Esophagus squamous epithelium (tissue), 5 donors: ENCODE measurements around the gene BMX. TPM values are rescaled to one million over a fixed set of nuclear protein-coding genes. Genes with fewer than 3 reads are reported as not detected.

ENCODE experiments used
- DNase-seq: peaks from one replicate; lab custom pipeline; 2025; lab: John Stamatoyannopoulos, UW
- H3K27ac ChIP-seq, 4 donors: fragments of 200-600 bp; sonication (generic); one replicate each; pipeline ENCODE4 v1.5.1; 2016 to 2019; ENCODE audit warnings: mild to moderate bottlenecking in 1 of 4
- H3K27me3 ChIP-seq, 4 donors: fragments of 200-600 bp; sonication (generic); 1 replicate in 3 of 4; 2 replicates in 1 of 4; pipeline versions ENCODE4 v1.5.1 to v1.6.0; 2017 to 2021; ENCODE audit warnings: antibody characterized with exemption in 1 of 4
- H3K36me3 ChIP-seq, 3 donors: fragments of 200-600 bp; sonication (generic); one replicate each; pipeline ENCODE4 v1.5.1; 2016 to 2019
- H3K4me1 ChIP-seq, 3 donors: fragments of 200-600 bp; sonication (generic); one replicate each; pipeline ENCODE4 v1.5.1; 2017 to 2019
- H3K4me3 ChIP-seq, 4 donors: fragments of 200-600 bp; sonication (generic); 1 replicate in 3 of 4; 2 replicates in 1 of 4; pipeline ENCODE4 v1.5.1; 2016 to 2019; ENCODE audit warnings: mild to moderate bottlenecking in 2 of 4, moderate library complexity in 1 of 4
- H3K9me3 ChIP-seq, 3 donors: fragments of 200-600 bp; sonication (generic); one replicate each; pipeline ENCODE4 v1.5.1; 2016 to 2019
- POLR2A ChIP-seq, 4 donors: fragments of 450-650 bp; IDR thresholded peaks; one replicate each; pipeline ENCODE4 v1.6.1; 2017; ENCODE audit warnings: antibody characterized with exemption in 4 of 4, mild to moderate bottlenecking in 4 of 4, moderate library complexity in 3 of 4
- WGBS, 2 donors: methylation state at CpG; one replicate each; pipeline ENCODE4 v1.1.5; 2018; 5-methylcytosine and 5-hydroxymethylcytosine counted together
- intact Hi-C: fragments of 100-400 bp; cut with DNase I; formaldehyde crosslinking; loops from one replicate; pipeline ENCODE4 v1.15.0; 2022
- total RNA-seq, 4 donors: library from RNA; depleted of rRNA; stranded (reverse); fragments of >200 nt; gene quantifications; one replicate each; pipeline ENCODE4 v1.1.0, GENCODE V29; 2016
- TF ChIP-seq, protein P1 (sequence below), 6 experiments: fragments of 450-650 bp in 4 of 6; fragments of 200-600 bp in 2 of 6; sonication (generic) in 2 of 6; IDR thresholded peaks; one replicate each; pipeline ENCODE4 v1.5.1; 2016 to 2019; ENCODE audit warnings: antibody characterized with exemption in 6 of 6, mild to moderate bottlenecking in 4 of 6, moderate library complexity in 4 of 6
- donor health status: DM: yes; HTN: yes; CAD: no.

Gene BMX
- total RNA-seq: 1 to 10 TPM in 2 of 4 donors, under 1 TPM in 1, not detected in 1; 0.79 to 2.5 (median 1.2) TPM

DNA sequence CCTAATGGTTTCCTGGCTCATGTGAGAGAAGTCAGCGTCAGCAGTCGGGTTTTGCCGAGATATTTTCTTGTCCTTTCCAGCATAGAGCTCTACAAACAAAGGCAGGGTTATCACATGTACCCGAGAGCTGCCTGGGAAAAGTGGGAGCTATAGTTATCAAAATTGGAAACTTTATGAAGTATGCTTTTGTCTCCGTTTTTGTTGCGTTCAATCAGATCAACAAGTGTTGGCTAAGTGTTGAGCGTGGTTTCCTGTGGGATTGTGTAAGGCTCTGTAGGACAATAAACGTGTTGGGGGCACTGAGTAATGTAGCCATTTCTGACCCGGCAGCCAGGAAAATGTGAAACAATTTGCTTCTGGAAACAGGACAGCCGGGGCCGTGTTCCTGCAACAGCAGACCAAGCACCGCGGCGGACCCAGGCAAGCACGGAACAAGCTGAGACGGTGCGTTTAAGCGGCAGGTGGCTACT is at the start of gene BMX:
TSS of gene BMX (plus strand) at position 311 of the 470 bp plus-strand sequence. CDS start 7,547 bp downstream, outside the sequence.
- intact Hi-C loops: no loop called here
- no peak for DNase-seq
- Histone ChIP-seq H3K27ac (peak within 1 kb of the TSS in 2 of 4 donors; percentile 55), H3K36me3 (no peaks in the 10 kb centered on the region), H3K9me3 (no peaks in the 10 kb centered on the region), H3K27me3 (no peaks in the 10 kb centered on the region), H3K4me1 (peaks cover 0 to 13% (median 0%) of the 10 kb centered on the region in 3 donors), H3K4me3 (peak within 1 kb of the TSS in 1 of 4 donors; percentile 30)
- WGBS, 2 donors: 59 to 69% methylated on average over 16 to 17 of the region's 18 CpGs
- TF ChIP-seq, protein P1, sequence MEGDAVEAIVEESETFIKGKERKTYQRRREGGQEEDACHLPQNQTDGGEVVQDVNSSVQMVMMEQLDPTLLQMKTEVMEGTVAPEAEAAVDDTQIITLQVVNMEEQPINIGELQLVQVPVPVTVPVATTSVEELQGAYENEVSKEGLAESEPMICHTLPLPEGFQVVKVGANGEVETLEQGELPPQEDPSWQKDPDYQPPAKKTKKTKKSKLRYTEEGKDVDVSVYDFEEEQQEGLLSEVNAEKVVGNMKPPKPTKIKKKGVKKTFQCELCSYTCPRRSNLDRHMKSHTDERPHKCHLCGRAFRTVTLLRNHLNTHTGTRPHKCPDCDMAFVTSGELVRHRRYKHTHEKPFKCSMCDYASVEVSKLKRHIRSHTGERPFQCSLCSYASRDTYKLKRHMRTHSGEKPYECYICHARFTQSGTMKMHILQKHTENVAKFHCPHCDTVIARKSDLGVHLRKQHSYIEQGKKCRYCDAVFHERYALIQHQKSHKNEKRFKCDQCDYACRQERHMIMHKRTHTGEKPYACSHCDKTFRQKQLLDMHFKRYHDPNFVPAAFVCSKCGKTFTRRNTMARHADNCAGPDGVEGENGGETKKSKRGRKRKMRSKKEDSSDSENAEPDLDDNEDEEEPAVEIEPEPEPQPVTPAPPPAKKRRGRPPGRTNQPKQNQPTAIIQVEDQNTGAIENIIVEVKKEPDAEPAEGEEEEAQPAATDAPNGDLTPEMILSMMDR (IDR thresholded peaks at IDR 0.05): no peak
- no peak for TF ChIP-seq POLR2A (IDR thresholded peaks at IDR 0.05)

DNA sequence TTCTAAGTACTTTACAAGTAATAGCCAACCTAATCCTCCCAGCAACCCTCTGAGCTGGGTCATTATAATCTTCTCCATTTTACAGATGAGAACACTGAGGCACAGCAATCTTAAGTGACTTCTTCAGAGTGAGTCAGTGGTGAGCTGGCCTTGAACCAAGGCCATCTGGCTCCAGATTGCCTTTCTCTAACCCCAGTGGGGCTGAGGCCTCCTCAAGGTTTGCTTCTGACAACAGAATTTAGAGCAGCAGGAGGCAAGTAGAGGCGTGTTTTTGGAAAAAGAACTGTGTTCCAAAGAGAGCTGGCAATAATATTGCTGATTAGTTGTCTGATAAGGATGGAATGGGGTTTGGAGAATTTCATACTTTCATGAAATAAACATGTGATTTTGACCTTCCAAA is 48.7 kb upstream of the BMX start:
- Histone ChIP-seq H3K9me3 (no peaks in the 10 kb centered on the region), H3K4me1 (peaks cover 0 to 5% (median 0%) of the 10 kb centered on the region in 3 donors), H3K36me3 (peaks cover 0 to 31% (median 0%) of the 10 kb centered on the region in 3 donors), H3K27ac (no peak overlapping the region), H3K27me3 (no peaks in the 10 kb centered on the region), H3K4me3 (no peak overlapping the region)
- TF ChIP-seq, protein P1 (IDR thresholded peaks at IDR 0.05): no peak
- TF ChIP-seq POLR2A (IDR thresholded peaks at IDR 0.05): no peak
- no peak for DNase-seq
- WGBS, 2 donors: 60 to 64% methylated on average over 1 of the region's 1 CpG
- intact Hi-C loops: no loop called here

DNA sequence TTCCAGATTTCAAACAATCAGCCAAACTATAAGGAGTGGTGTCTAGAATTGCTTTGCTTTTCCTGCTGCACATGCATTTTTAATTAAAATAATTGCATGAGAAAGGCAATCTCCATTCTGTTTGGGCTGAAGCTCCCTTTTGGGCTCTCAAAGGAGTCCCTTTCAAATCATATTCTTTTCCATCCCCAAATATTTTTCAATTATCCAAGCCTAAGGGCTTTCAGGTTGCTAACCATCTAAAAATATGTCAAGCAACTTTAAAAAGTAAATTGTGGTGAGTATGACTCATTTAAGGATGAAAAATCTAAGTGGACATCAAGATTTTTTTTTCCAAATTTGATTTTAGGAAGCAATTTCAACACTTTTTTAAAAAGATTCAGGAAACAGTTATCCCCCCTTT is 35.9 kb upstream of the BMX start:
- peaks cover 0 to 8% (median 0%) of the 10 kb centered on the region in 3 donors for H3K4me1 ChIP-seq
- no peaks in the 10 kb centered on the region for H3K9me3 ChIP-seq
- no peaks in the 10 kb centered on the region for H3K27me3 ChIP-seq
- TF ChIP-seq, protein P1 (IDR thresholded peaks at IDR 0.05): no peak
- TF ChIP-seq POLR2A (IDR thresholded peaks at IDR 0.05): no peak
- H3K4me3 ChIP-seq: no peak overlapping the region
- no peak overlapping the region for H3K27ac ChIP-seq
- no peak for DNase-seq
- no peaks in the 10 kb centered on the region for H3K36me3 ChIP-seq
- intact Hi-C loops: loop anchor here (5.0 kb wide), 1 partner anchor 117 kb away; no protein-coding TSS in a partner anchor

GRCh38 chrX:15465347-15465746 is 35.3 kb upstream of the BMX start:
- H3K9me3 ChIP-seq: no peaks in the 10 kb centered on the region
- TF ChIP-seq, protein P1 (IDR thresholded peaks at IDR 0.05): no peak
- no peak for TF ChIP-seq POLR2A (IDR thresholded peaks at IDR 0.05)
- WGBS, 2 donors: 25% methylated on average over 4 of the region's 4 CpGs
- no peaks in the 10 kb centered on the region for H3K36me3 ChIP-seq
- H3K27ac ChIP-seq: no peak overlapping the region
- DNase-seq: no peak
- intact Hi-C loops: loop anchor here (5.0 kb wide), 1 partner anchor 118 kb away; no protein-coding TSS in a partner anchor
- H3K4me1 ChIP-seq: peaks cover 0 to 8% (median 0%) of the 10 kb centered on the region in 3 donors
- no peak overlapping the region for H3K4me3 ChIP-seq
- no peaks in the 10 kb centered on the region for H3K27me3 ChIP-seq

GRCh38 chrX:15465896-15466651 is 34.5 kb upstream of the BMX start:
- TF ChIP-seq, protein P1 (IDR thresholded peaks at IDR 0.05): peak in 1 of 6 experiments; percentile 16
- TF ChIP-seq POLR2A (IDR thresholded peaks at IDR 0.05): no peak
- Histone ChIP-seq H3K27me3 (no peaks in the 10 kb centered on the region), H3K27ac (no peak overlapping the region), H3K4me3 (no peak overlapping the region), H3K9me3 (no peaks in the 10 kb centered on the region), H3K4me1 (peaks cover 0 to 8% (median 0%) of the 10 kb centered on the region in 3 donors), H3K36me3 (no peaks in the 10 kb centered on the region)
- intact Hi-C loops: loop anchor here (5.0 kb wide), 1 partner anchor 119 kb away; no protein-coding TSS in a partner anchor
- WGBS, 2 donors: 75 to 83% methylated on average over 8 of the region's 9 CpGs
- DNase-seq: no peak
